K562 (cell line): ENCODE data around the gene TMPRSS9. TPM values are rescaled to one million over a fixed set of nuclear protein-coding genes. Genes with fewer than 3 reads are reported as not detected.

ENCODE experiments used
- ATAC-seq: fragments of 200-7000 bp; cut with Tn5 transposase; 3 replicates; pipeline ENCODE4 v1.9.1; 2020; ENCODE audit warnings: moderate library complexity
- BruUV-seq: library from RNA; stranded (reverse); fragments of 400-500 nt; replicated peaks from 2 replicates; lab custom pipeline; 2021; lab: Mats Ljungman, UMichigan
- CTCF ChIA-PET: fragments of 300-600 bp; formaldehyde crosslinking; extraction: SDS; loops from one replicate; lab custom pipeline; 2021; ENCODE audit warnings: low intra/inter-chr PET ratio; lab: Yijun Ruan, JAX
- POLR2A ChIA-PET: fragments of 300-600, 350-650 bp; sonication (Branson Sonifier 250); formaldehyde crosslinking; extraction: SDS; loops from one replicate; lab custom pipeline; 2021; ENCODE audit warnings: antibody characterized with exemption, inconsistent platforms; lab: Yijun Ruan, JAX
- DNase-seq, 4 experiments: peaks; one replicate each; pipeline versions ENCODE4 v3.0.0 to v3.0.0-alpha.2; 2011 to 2018; ENCODE audit warnings: low spot score in 3 of 4, mixed read lengths in 3 of 4; ENCODE audit errors: extremely low read depth in 1 of 4
- FAIRE-seq: peaks from 2 replicates; lab custom pipeline; 2011; peaks lifted over from hg19 to GRCh38; lab: Jason Lieb, UNC
- H2AFZ ChIP-seq: 2 replicates; pipeline ENCODE4 v1.6.0; 2011; ENCODE audit warnings: low read depth, low read length, control low read depth, inconsistent platforms
- H3K27ac ChIP-seq: fragments of 200-600 bp; 3 replicates; pipeline ENCODE4 v1.8.0; 2011; ENCODE audit warnings: low read depth, mild to moderate bottlenecking, control low read depth, inconsistent platforms, low read length, moderate library complexity, mixed read lengths; ENCODE audit errors: extremely low read depth
- H3K27me3 ChIP-seq, 2 experiments: fragments of 300-600 bp in 1 of 2; 2 replicates in 1 of 2; 3 replicates in 1 of 2; pipeline versions ENCODE4 v1.6.0 to v1.8.0; 2011; ENCODE audit warnings: inconsistent platforms in 2 of 2, low read length in 2 of 2, mild to moderate bottlenecking in 1 of 2, mixed read lengths in 1 of 2, moderate library complexity in 1 of 2; ENCODE audit not compliant: control insufficient read depth in 2 of 2, insufficient read depth in 2 of 2
- H3K36me3 ChIP-seq: fragments of 300-600 bp; 3 replicates; pipeline ENCODE4 v1.8.0; 2011; ENCODE audit warnings: mild to moderate bottlenecking, low read length, inconsistent platforms; ENCODE audit not compliant: control insufficient read depth, insufficient read depth
- H3K4me1 ChIP-seq, 2 experiments: fragments of 200-600 bp in 1 of 2; replicated peaks in 1 of 2; 2 replicates in 1 of 2; 3 replicates in 1 of 2; pipeline versions ENCODE4 v1.5.1 to v1.8.0; 2011; ENCODE audit warnings: inconsistent platforms in 2 of 2, low read length in 2 of 2, mild to moderate bottlenecking in 1 of 2, mixed read lengths in 1 of 2, moderate library complexity in 1 of 2; ENCODE audit not compliant: control insufficient read depth in 2 of 2, insufficient read depth in 2 of 2
- H3K4me2 ChIP-seq: 2 replicates; pipeline ENCODE4 v1.6.1; 2011; ENCODE audit warnings: low read length, control low read depth, inconsistent platforms, mixed read lengths; ENCODE audit not compliant: insufficient read depth
- H3K4me3 ChIP-seq: fragments of 200-600 bp; sonication (generic), shearing (Covaris generic); 2 replicates; pipeline ENCODE4 v1.5.1; 2016; ENCODE audit warnings: control low read depth, inconsistent platforms
- H3K79me2 ChIP-seq: fragments of 200-600 bp; 3 replicates; pipeline ENCODE4 v1.8.0; 2011; ENCODE audit warnings: low read length, inconsistent platforms; ENCODE audit not compliant: control insufficient read depth, insufficient read depth
- H3K9ac ChIP-seq, 2 experiments: 2 replicates each; pipeline versions ENCODE4 v1.6.0 to v1.6.1; 2011; ENCODE audit warnings: low read depth in 2 of 2, low read length in 2 of 2, control low read depth in 1 of 2, inconsistent platforms in 1 of 2, mild to moderate bottlenecking in 1 of 2, mixed read lengths in 1 of 2; ENCODE audit not compliant: insufficient read depth in 1 of 2
- H3K9me1 ChIP-seq: one replicate; pipeline ENCODE4 v1.6.0; 2011; ENCODE audit warnings: inconsistent platforms, mild to moderate bottlenecking, low read length, moderate library complexity; ENCODE audit not compliant: control insufficient read depth, insufficient read depth
- H3K9me3 ChIP-seq: replicated peaks from 2 replicates; pipeline ENCODE4 v1.5.1; 2011; ENCODE audit warnings: low read depth, low read length, inconsistent platforms; ENCODE audit not compliant: control insufficient read depth, insufficient read depth
- H4K20me1 ChIP-seq: replicated peaks from 2 replicates; pipeline ENCODE4 v1.6.1; 2011; ENCODE audit warnings: low read length, inconsistent platforms, mixed read lengths; ENCODE audit not compliant: control insufficient read depth, insufficient read depth
- GATA2 ChIP-seq: sonication (generic); formaldehyde crosslinking; IDR thresholded peaks from 2 replicates; pipeline ENCODE4 v1.4.0; 2020; ENCODE audit warnings: mild to moderate bottlenecking, missing genetic modification reagents
- KHSRP ChIP-seq: fragments of 450-650 bp; IDR thresholded peaks from 2 replicates; pipeline ENCODE4 v1.6.1; 2017
- MTA1 ChIP-seq: fragments of 450-650 bp; IDR thresholded peaks from 2 replicates; pipeline ENCODE4 v1.6.1; 2017; ENCODE audit warnings: borderline replicate concordance
- NCOA4 ChIP-seq: fragments of 450-650 bp; IDR thresholded peaks from 2 replicates; pipeline ENCODE4 v1.6.1; 2018; ENCODE audit warnings: mild to moderate bottlenecking; ENCODE audit not compliant: partially characterized antibody
- PHF20 ChIP-seq: fragments of 450-650 bp; IDR thresholded peaks from 2 replicates; pipeline ENCODE4 v1.6.1; 2018; ENCODE audit not compliant: partially characterized antibody
- POLR2G ChIP-seq: fragments of 200-400 bp; formaldehyde crosslinking; IDR thresholded peaks from 2 replicates; pipeline ENCODE4 v1.6.1; 2017; ENCODE audit warnings: low read depth, mild to moderate bottlenecking, antibody characterized with exemption, low read length, moderate library complexity
- RREB1 ChIP-seq: fragments of 250-450 bp; sonication (Bioruptor Pico); IDR thresholded peaks from 2 replicates; pipeline ENCODE4 v1.4.0; 2020
- ZC3H4 ChIP-seq: sonication (generic); formaldehyde crosslinking; IDR thresholded peaks from 2 replicates; pipeline ENCODE4 v1.9.0; 2021; ENCODE audit warnings: missing genetic modification reagents, borderline replicate concordance
- ZNF121 ChIP-seq: sonication (generic); formaldehyde crosslinking; conservative IDR thresholded peaks from 2 replicates; pipeline ENCODE4 v1.8.0; 2022; ENCODE audit warnings: missing genetic modification reagents
- ZNF232 ChIP-seq: sonication (generic); formaldehyde crosslinking; IDR thresholded peaks from 2 replicates; pipeline ENCODE4 v1.8.0; 2022; ENCODE audit warnings: mild to moderate bottlenecking, missing genetic modification reagents
- WGBS: fragments of 100-300 bp; shearing (Covaris generic); methylation state at CpG from one replicate; pipeline ENCODE4 v1.1.6; 2016; ENCODE audit warnings: low coverage, mixed read lengths; ENCODE audit not compliant: insufficient coverage; ENCODE audit errors: missing lambda C conversion rate; 5-methylcytosine and 5-hydroxymethylcytosine counted together
- in situ Hi-C: fragments of 300-500 bp; cut with MboI; formaldehyde crosslinking; loops from 4 replicates; pipeline ENCODE4 v1.15.0; 2018; ENCODE audit warnings: inconsistent platforms, mixed read lengths
- intact Hi-C: fragments of 100-400 bp; cut with micrococcal nuclease; formaldehyde crosslinking; loops from 2 replicates; pipeline ENCODE4 v1.14.2; 2022
- polyA plus RNA-seq, 8 experiments: library from polyadenylated mRNA; depleted of rRNA in 4 of 8; stranded (reverse) in 5 of 8; unstranded in 3 of 8; fragments of >200 nt; fragmentation: Nextera tagmentation in 2 of 8; fragmentation: Illumina TruSeq in 1 of 8; extraction: Ambion mirVana in 2 of 8; extraction: Trizol in 1 of 8; gene quantifications; 2 replicates each; pipeline versions ENCODE4 v1.2.1 to v1.2.3, GENCODE V29; 2011 to 2014; ENCODE audit warnings: inconsistent platforms in 1 of 8, missing spikeins in 1 of 8
- total RNA-seq, 7 experiments: library from RNA; depleted of rRNA in 6 of 7; stranded (reverse); fragments of >200 nt in 6 of 7; fragmentation: Illumina TruSeq in 2 of 7; extraction: Trizol in 2 of 7; gene quantifications; 2 replicates each; pipeline versions ENCODE4 v1.2.1 to v1.2.3, GENCODE V29; 2011 to 2021; ENCODE audit warnings: low replicate concordance in 1 of 7

TMPRSS9 gene
- total and polyA plus RNA-seq, 9 of the 15 experiments (the other 6 are each of a cell fraction or from before 2014, with no cell fraction given): 0.01 to 0.03 TPM; not detected in 7

DNA sequence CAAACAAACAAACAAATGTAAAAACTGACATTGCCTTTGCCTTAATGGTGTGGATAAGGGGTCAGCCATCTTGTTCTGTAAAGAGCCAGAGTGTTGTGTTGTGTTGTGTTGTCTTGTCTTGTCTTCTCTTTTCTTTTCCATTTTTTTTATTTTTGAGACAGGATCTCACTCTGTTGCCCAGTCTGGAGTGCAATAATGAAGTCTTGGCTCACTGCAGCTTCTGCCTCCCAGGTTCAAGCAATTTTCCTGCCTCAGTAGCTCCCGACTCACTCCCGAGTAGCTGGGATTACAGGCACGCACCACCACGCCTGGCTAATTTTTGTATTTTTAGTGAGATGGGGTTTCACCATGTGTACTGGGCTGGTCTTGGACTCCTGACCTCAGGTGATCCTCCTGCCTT, 39.5 kb downstream of the TMPRSS9 start:
- ATAC-seq (no peak), DNase-seq (no peak), FAIRE-seq (no peak)
- H3K9ac ChIP-seq: no peak overlapping the region
- H3K9me1 ChIP-seq: no peaks in the 10 kb centered on the region
- ChIA-PET CTCF (no interaction called here), POLR2A (interaction anchor here (0.6 kb wide), 1 partner anchor 169 kb away, joined by 3 read pairs; no protein-coding TSS in a partner anchor)
- intact Hi-C loops: loop anchor here (10.0 kb wide), 1 partner anchor 215 kb away; no protein-coding TSS in a partner anchor
- 74% methylated on average over 4 of the region's 4 CpGs for WGBS
- H3K27ac ChIP-seq: no peak overlapping the region
- no peak overlapping the region for H3K4me2 ChIP-seq
- no peaks in the 10 kb centered on the region for H3K79me2 ChIP-seq
- H3K27me3 ChIP-seq: no peaks in the 10 kb centered on the region
- no peaks in the 10 kb centered on the region; the same call in 1 of the 2 replicates for H3K9me3 ChIP-seq
- no TSS peak for BruUV-seq
- no peak overlapping the region for H3K4me3 ChIP-seq
- H3K4me1 ChIP-seq: peaks cover 0 to 29% of the 10 kb centered on the region in 2 experiments; a peak in 3 of 5 replicates
- H2AFZ ChIP-seq: no peak overlapping the region
- TF ChIP-seq ZNF121 (CRISPR knock-in tag): peak; percentile 67
- no peak for TF ChIP-seq PHF20
- TF ChIP-seq GATA2: no peak
- no peak for TF ChIP-seq ZNF232 (CRISPR knock-in tag)
- TF ChIP-seq ZC3H4: no peak
- TF ChIP-seq, all 486 proteins: peak for 1
- Histone ChIP-seq H3K36me3 (no peaks in the 10 kb centered on the region), H4K20me1 (no peaks in the 10 kb centered on the region)
- in situ Hi-C loops: loop anchor here (5.0 kb wide), 1 partner anchor 162 kb away; the partner anchor contains the start of genes PLEKHJ1 and SF3A2

- H3K79me2 ChIP-seq: no peaks in the 10 kb centered on the region
- peaks cover 0 to 10% of the 10 kb centered on the region in 2 experiments; a peak in 2 of 5 replicates for H3K4me1 ChIP-seq
- no peak for DNase-seq
- ATAC-seq: no peak
- no peak for FAIRE-seq
- H3K27ac ChIP-seq: no peak overlapping the region
- H3K4me3 ChIP-seq: no peak overlapping the region
- in situ Hi-C loops (no loop called here), intact Hi-C loops (no loop called here)
- 59% methylated on average over 25 of the region's 25 CpGs for WGBS
- no TSS peak for BruUV-seq
- ChIA-PET POLR2A (interaction anchor here (0.6 to 1.1 kb wide), 4 partner anchors 9 to 501 kb away, joined by 3 read pairs; no protein-coding TSS in a partner anchor), CTCF (no interaction called here)
- no peaks in the 10 kb centered on the region for H4K20me1 ChIP-seq
- no peaks in the 10 kb centered on the region for H3K9me1 ChIP-seq
- H3K4me2 ChIP-seq: no peak overlapping the region
- peaks cover 0 to 4% of the 10 kb centered on the region in 2 experiments; a peak in 2 of 5 replicates for H3K27me3 ChIP-seq
- H2AFZ ChIP-seq: no peak overlapping the region
- no peaks in the 10 kb centered on the region for H3K36me3 ChIP-seq
- H3K9me3 ChIP-seq: no peaks in the 10 kb centered on the region; the same call in 1 of the 2 replicates
- H3K9ac ChIP-seq: peak overlapping the region in 1 of 2 experiments; percentile 50; a peak in 1 of 4 replicates
- TF ChIP-seq NCOA4 (no peak), POLR2G (0 out of 2 replicates have a peak, but pooled peaks have one; percentile 17), ZC3H4 (no peak), MTA1 (no peak), RREB1 (CRISPR knock-in tag) (no peak), KHSRP (no peak)
These were observed 48.2 kb downstream of the TMPRSS9 start for GRCh38 chr19:2408247-2408646.
